IMR-90 (cell line): Measurements from ENCODE around the gene PCBP3. TPM values are rescaled to one million over a fixed set of nuclear protein-coding genes. Genes with fewer than 3 reads are reported as not detected.

Source experiments
- ATAC-seq: fragments of 200-7000 bp; cut with Tn5 transposase; 2 replicates; pipeline ENCODE4 v1.9.1; 2020; ENCODE audit warnings: low read depth, mild to moderate bottlenecking, moderate library complexity
- BruUV-seq: library from RNA; stranded (reverse); fragments of 400-500 nt; replicated peaks from 2 replicates; lab custom pipeline; 2021; lab: Mats Ljungman, UMichigan
- CTCF ChIA-PET: fragments of 300-600 bp; formaldehyde crosslinking; extraction: SDS; loops from one replicate; lab custom pipeline; 2021; ENCODE audit warnings: antibody characterized with exemption; lab: Yijun Ruan, JAX
- POLR2A ChIA-PET: fragments of 300-600 bp; sonication (Branson Sonifier 250); formaldehyde crosslinking; loops from one replicate; lab custom pipeline; 2022; ENCODE audit warnings: antibody characterized with exemption; ENCODE audit not compliant: unreplicated experiment; lab: Charles Lee
- DNase-seq: peaks from one replicate; pipeline ENCODE4 v3.0.0; 2013
- H2AFZ ChIP-seq: replicated peaks from 2 replicates; pipeline ENCODE3; 2013; ENCODE audit warnings: low read length, mild to moderate bottlenecking; ENCODE audit not compliant: poor library complexity
- H2AK5ac ChIP-seq: 2 replicates; pipeline ENCODE4 v1.6.1; 2013; ENCODE audit warnings: low read depth, low read length, inconsistent platforms
- H2AK9ac ChIP-seq: replicated peaks from 2 replicates; pipeline ENCODE3; 2013; ENCODE audit warnings: mild to moderate bottlenecking, low read depth, low read length, moderate library complexity; ENCODE audit not compliant: poor library complexity
- H2BK120ac ChIP-seq: 2 replicates; pipeline ENCODE4 v1.6.1; 2013; ENCODE audit warnings: low read depth, low read length, inconsistent platforms
- H2BK15ac ChIP-seq: 3 replicates; pipeline ENCODE4 v1.6.1; 2013; ENCODE audit warnings: low read depth, low read length, inconsistent platforms
- H2BK20ac ChIP-seq: 2 replicates; pipeline ENCODE4 v1.6.1; 2013; ENCODE audit warnings: low read depth, mild to moderate bottlenecking, inconsistent platforms, low read length, moderate library complexity
- H2BK5ac ChIP-seq: 2 replicates; pipeline ENCODE4 v1.6.1; 2013; ENCODE audit warnings: mild to moderate bottlenecking, low read depth, low read length, inconsistent platforms; ENCODE audit not compliant: poor library complexity, severe bottlenecking
- H3K14ac ChIP-seq: replicated peaks from 2 replicates; pipeline ENCODE4 v1.6.1; 2013; ENCODE audit warnings: low read depth, low read length, inconsistent platforms
- H3K18ac ChIP-seq: 2 replicates; pipeline ENCODE4 v1.6.1; 2013; ENCODE audit warnings: low read depth, low read length, control low read depth
- H3K23ac ChIP-seq: 2 replicates; pipeline ENCODE4 v1.6.1; 2013; ENCODE audit warnings: low read depth, low read length, inconsistent platforms
- H3K27ac ChIP-seq: 2 replicates; pipeline ENCODE4 v1.5.1; 2013; ENCODE audit warnings: mild to moderate bottlenecking, control low read depth, low read length; ENCODE audit not compliant: insufficient read depth
- H3K27me3 ChIP-seq: 2 replicates; pipeline ENCODE4 v1.6.1; 2013; ENCODE audit warnings: low read length; ENCODE audit not compliant: control insufficient read depth, insufficient read depth
- H3K36me3 ChIP-seq: 2 replicates; pipeline ENCODE4 v1.6.1; 2013; ENCODE audit warnings: low read length, mixed read lengths; ENCODE audit not compliant: control insufficient read depth, insufficient read depth
- H3K4ac ChIP-seq: 2 replicates; pipeline ENCODE4 v1.6.1; 2013; ENCODE audit warnings: low read depth, low read length, inconsistent platforms
- H3K4me1 ChIP-seq: 2 replicates; pipeline ENCODE4 v1.6.1; 2013; ENCODE audit warnings: low read length, mixed read lengths; ENCODE audit not compliant: control insufficient read depth, insufficient read depth
- H3K4me2 ChIP-seq: 2 replicates; pipeline ENCODE4 v1.6.1; 2013; ENCODE audit warnings: low read depth, mild to moderate bottlenecking, control low read depth, low read length, moderate library complexity
- H3K4me3 ChIP-seq: 2 replicates; pipeline ENCODE4 v1.5.1; 2013; ENCODE audit warnings: low read depth, mild to moderate bottlenecking, control low read depth, low read length, moderate library complexity; ENCODE audit not compliant: insufficient read depth
- H3K56ac ChIP-seq: 2 replicates; pipeline ENCODE4 v1.6.1; 2013; ENCODE audit warnings: low read length, inconsistent platforms; ENCODE audit not compliant: insufficient read depth; ENCODE audit errors: extremely low read depth
- H3K79me1 ChIP-seq, 2 experiments: 2 replicates each; pipeline ENCODE4 v1.6.1; 2013; ENCODE audit warnings: low read length in 2 of 2, inconsistent platforms in 1 of 2, low read depth in 1 of 2
- H3K9ac ChIP-seq: 2 replicates; pipeline ENCODE4 v1.6.1; 2013; ENCODE audit warnings: low read depth, low read length, control low read depth
- H3K9me1 ChIP-seq: 2 replicates; pipeline ENCODE4 v1.6.1; 2013; ENCODE audit warnings: low read length, inconsistent platforms; ENCODE audit not compliant: insufficient read depth
- H3K9me3 ChIP-seq: 2 replicates; pipeline ENCODE4 v1.6.1; 2013; ENCODE audit warnings: low read length; ENCODE audit not compliant: control insufficient read depth, insufficient read depth
- H4K20me1 ChIP-seq: 2 replicates; pipeline ENCODE4 v1.6.1; 2013; ENCODE audit warnings: low read length, inconsistent platforms; ENCODE audit not compliant: insufficient read depth
- H4K5ac ChIP-seq: 2 replicates; pipeline ENCODE4 v1.6.1; 2013; ENCODE audit warnings: mild to moderate bottlenecking, low read depth, low read length, control low read depth
- H4K8ac ChIP-seq, 2 experiments: 2 replicates each; pipeline ENCODE4 v1.6.1; 2013; ENCODE audit warnings: low read depth in 2 of 2, low read length in 2 of 2, control low read depth in 1 of 2, inconsistent platforms in 1 of 2
- H4K91ac ChIP-seq: 2 replicates; pipeline ENCODE4 v1.6.1; 2013; ENCODE audit warnings: low read depth, low read length, inconsistent platforms; ENCODE audit not compliant: insufficient read depth
- BHLHE40 ChIP-seq: fragments of 150-350 bp; IDR thresholded peaks from 2 replicates; pipeline ENCODE4 v1.6.1; 2016; ENCODE audit warnings: mild to moderate bottlenecking, low read depth, low read length
- CHD1 ChIP-seq: IDR thresholded peaks from 2 replicates; pipeline ENCODE4 v1.6.1; 2012; ENCODE audit warnings: low read depth, low read length, improper control_type of control experiment
- FOS ChIP-seq: fragments of 150-350 bp; IDR thresholded peaks from 2 replicates; pipeline ENCODE4 v1.6.1; 2016; ENCODE audit warnings: low read depth, low read length
- MAFK ChIP-seq: IDR thresholded peaks from 2 replicates; pipeline ENCODE4 v1.6.1; 2012; ENCODE audit warnings: low read depth, low read length, improper control_type of control experiment
- NFE2L2 ChIP-seq: fragments of 150-350 bp; IDR thresholded peaks from 2 replicates; pipeline ENCODE4 v1.6.1; 2016; ENCODE audit warnings: low read depth, mild to moderate bottlenecking, low read length
- RAD21 ChIP-seq: IDR thresholded peaks from 2 replicates; pipeline ENCODE4 v1.6.1; 2012; ENCODE audit warnings: low read length, improper control_type of control experiment
- RCOR1 ChIP-seq: IDR thresholded peaks from 2 replicates; pipeline ENCODE4 v1.6.1; 2012; ENCODE audit warnings: mild to moderate bottlenecking, low read length, improper control_type of control experiment; ENCODE audit not compliant: insufficient replicate concordance
- USF2 ChIP-seq: fragments of 150-350 bp; IDR thresholded peaks from 2 replicates; pipeline ENCODE4 v1.6.1; 2017; ENCODE audit warnings: mild to moderate bottlenecking, antibody characterized with exemption, low read length, low read depth
- WGBS, 2 experiments: methylation state at CpG; one replicate each; pipeline versions ENCODE4 v1.1.5 to v1.1.7; 2013; ENCODE audit warnings: missing lambda C conversion rate in 2 of 2; ENCODE audit not compliant: insufficient read length in 1 of 2; ENCODE audit errors: extremely low coverage in 2 of 2; 5-methylcytosine and 5-hydroxymethylcytosine counted together
- dilution Hi-C: fragments of 300-500 bp; cut with HindIII; formaldehyde crosslinking; loops from one replicate; pipeline ENCODE4 v1.14.3; 2018; ENCODE audit warnings: low sequenced_read_pairs; ENCODE audit not compliant: unreplicated experiment
- in situ Hi-C: fragments of 300-500 bp; cut with MboI; formaldehyde crosslinking; loops from 3 replicates; pipeline ENCODE4 v1.14.3; 2019; ENCODE audit warnings: low sequenced_read_pairs, inconsistent platforms, mixed read lengths
- intact Hi-C: fragments of 100-400 bp; cut with micrococcal nuclease; formaldehyde crosslinking; loops from 2 replicates; pipeline ENCODE4 v1.10.0; 2022
- polyA plus RNA-seq, 3 experiments: library from polyadenylated mRNA; depleted of rRNA; stranded (reverse); fragments of >200 nt; gene quantifications; 2 replicates each; pipeline ENCODE4 v1.2.3, GENCODE V29; 2012; ENCODE audit warnings: low replicate concordance in 1 of 3
- total RNA-seq: library from RNA; depleted of rRNA; stranded (reverse); fragments of >200 nt; gene quantifications from 2 replicates; pipeline ENCODE4 v1.2.3, GENCODE V29; 2012

The PCBP3 gene
- total and polyA plus RNA-seq, 2 of the 4 experiments (the other 2 are of a cell fraction), result 2.9 to 3.9 TPM

- TF ChIP-seq RCOR1, result no peak
Measured at GRCh38 chr21:45629046-45629981, 14.2 kb upstream of the PCBP3 start (continued).

GRCh38 chr21:45630066-45630694, 13.3 kb upstream of the PCBP3 start:
- H3K14ac ChIP-seq, result no peak overlapping the region
- in situ Hi-C loops, result no loop called here
- 72% methylated on average over 10 of the region's 16 CpGs; no CpG with 5 or more reads in 1 of the 2 experiments for WGBS, 2 experiments
- no peak overlapping the region for H2BK120ac ChIP-seq
- ATAC-seq, result no peak
- no TSS peak for BruUV-seq
- POLR2A ChIA-PET, result no interaction called here
- no peak overlapping the region for H2AFZ ChIP-seq
- H3K9ac ChIP-seq, result no peak overlapping the region
- no peaks in the 10 kb centered on the region for H3K4me1 ChIP-seq
- H2BK15ac ChIP-seq, result no peak overlapping the region
- no peak overlapping the region for H3K4me2 ChIP-seq
- H3K36me3 ChIP-seq, result no peaks in the 10 kb centered on the region
- H3K4ac ChIP-seq, result no peak overlapping the region
- CTCF ChIA-PET, result no interaction called here
- H2AK9ac ChIP-seq, result peak overlapping the region; percentile 70
- H3K27me3 ChIP-seq, result peaks cover 26% of the 10 kb centered on the region
- H2BK20ac ChIP-seq, result no peak overlapping the region
- DNase-seq, result no peak
- H3K4me3 ChIP-seq, result no peak overlapping the region
- intact Hi-C loops, result no loop called here
- no peak overlapping the region for H4K91ac ChIP-seq
- no peak overlapping the region for H2AK5ac ChIP-seq
- H4K20me1 ChIP-seq, result no peaks in the 10 kb centered on the region
- H3K18ac ChIP-seq, result no peak overlapping the region
- H2BK5ac ChIP-seq, result no peak overlapping the region
- H3K79me1 ChIP-seq, result no peaks in the 10 kb centered on the region
- H4K8ac ChIP-seq, result no peak overlapping the region
- H3K9me1 ChIP-seq, result no peaks in the 10 kb centered on the region; the same call in 1 of the 2 replicates
- no peaks in the 10 kb centered on the region for H3K9me3 ChIP-seq
- dilution Hi-C loops, result no loop called here
- no peak overlapping the region for H3K27ac ChIP-seq
- H3K56ac ChIP-seq, result no peak overlapping the region
- H4K5ac ChIP-seq, result no peak overlapping the region
- TF ChIP-seq FOS (no peak), RAD21 (no peak), BHLHE40 (no peak), MAFK (no peak), CHD1 (no peak), USF2 (no peak), NFE2L2 (no peak)
- H3K23ac ChIP-seq, result no peak overlapping the region
